Activated CD8-positive, alpha-beta memory T cell treated with anti-CD3 and anti-CD28 coated beads, Interleukin-2, amount 10 ng/mL, durations not matched to agents 7 days and 5 days (primary cell): ENCODE measurements around the gene FEZ2. TPM values are rescaled to one million over a fixed set of nuclear protein-coding genes. Genes with fewer than 3 reads are reported as not detected.

ENCODE experiments used
- ATAC-seq: fragments of 150-1000 bp; cut with Tn5 transposase; one replicate; pipeline ENCODE4 v1.10.0; 2021; ENCODE audit warnings: moderate library complexity
- CTCF ChIA-PET: fragments of 350-600 bp; sonication (Branson Sonifier 250); formaldehyde crosslinking; loops from one replicate; lab custom pipeline; 2021; ENCODE audit warnings: antibody characterized with exemption; lab: Charles Lee
- DNase-seq: peaks from one replicate; pipeline ENCODE4 v3.0.0-alpha.2; 2020
- H3K27ac Mint-ChIP-seq: one replicate; pipeline ENCODE4 v1.8.0; 2021; ENCODE audit warnings: mild to moderate bottlenecking, mixed read lengths
- H3K27me3 Mint-ChIP-seq: one replicate; pipeline ENCODE4 v1.8.0; 2021; ENCODE audit warnings: mixed read lengths
- H3K36me3 Mint-ChIP-seq: one replicate; pipeline ENCODE4 v1.8.0; 2021; ENCODE audit warnings: mild to moderate bottlenecking, mixed read lengths
- H3K4me1 Mint-ChIP-seq: one replicate; pipeline ENCODE4 v1.8.0; 2021; ENCODE audit warnings: mixed read lengths
- H3K4me3 Mint-ChIP-seq: one replicate; pipeline ENCODE4 v1.8.0; 2021; ENCODE audit warnings: mild to moderate bottlenecking, moderate library complexity, mixed read lengths
- H3K9me3 Mint-ChIP-seq: one replicate; pipeline ENCODE4 v1.8.0; 2022; ENCODE audit warnings: low read depth, mixed read lengths
- total RNA-seq, 2 experiments: library from RNA; stranded (reverse); gene quantifications; one replicate each; pipeline ENCODE4 v1.2.3, GENCODE V29; 2021

The FEZ2 gene
- total RNA-seq, 2 experiments from 2014 or later = 9.9 to 13.3 TPM

DNA sequence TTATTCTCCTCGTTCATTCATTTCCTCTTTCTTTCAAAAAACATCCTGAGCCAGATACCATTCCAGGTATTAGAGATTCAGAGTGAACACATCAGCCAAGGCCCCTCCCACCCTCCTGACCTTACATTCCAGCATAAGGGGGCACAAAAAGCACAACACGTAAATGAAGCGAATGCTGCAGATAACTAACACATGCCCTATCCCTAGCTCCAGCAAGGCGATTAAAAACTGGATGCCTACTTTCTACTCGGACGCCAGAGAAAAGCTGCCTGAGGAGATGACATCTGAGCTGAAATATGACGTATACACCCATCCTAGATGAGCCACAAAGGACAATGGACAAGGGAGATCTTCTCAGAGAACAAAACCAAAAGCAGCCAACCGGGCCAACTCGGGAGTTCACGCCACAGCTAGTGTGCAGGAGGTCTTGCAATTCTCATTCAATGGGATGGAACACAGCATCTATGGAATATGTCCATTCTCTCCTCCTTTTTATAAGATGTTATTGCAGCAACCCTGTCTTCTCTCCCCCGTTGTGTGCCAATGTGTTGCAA is 33.5 kb downstream of the FEZ2 start:
- no peaks in the 10 kb centered on the region for H3K9me3 Mint-ChIP-seq
- DNase-seq (no peak), ATAC-seq (no peak)
- no peaks in the 10 kb centered on the region for H3K27me3 Mint-ChIP-seq
- H3K27ac Mint-ChIP-seq = no peak overlapping the region
- CTCF ChIA-PET = no interaction called here
- H3K4me1 Mint-ChIP-seq = peaks cover 9% of the 10 kb centered on the region
- peaks cover 7% of the 10 kb centered on the region for H3K36me3 Mint-ChIP-seq
- no peak overlapping the region for H3K4me3 Mint-ChIP-seq

DNA sequence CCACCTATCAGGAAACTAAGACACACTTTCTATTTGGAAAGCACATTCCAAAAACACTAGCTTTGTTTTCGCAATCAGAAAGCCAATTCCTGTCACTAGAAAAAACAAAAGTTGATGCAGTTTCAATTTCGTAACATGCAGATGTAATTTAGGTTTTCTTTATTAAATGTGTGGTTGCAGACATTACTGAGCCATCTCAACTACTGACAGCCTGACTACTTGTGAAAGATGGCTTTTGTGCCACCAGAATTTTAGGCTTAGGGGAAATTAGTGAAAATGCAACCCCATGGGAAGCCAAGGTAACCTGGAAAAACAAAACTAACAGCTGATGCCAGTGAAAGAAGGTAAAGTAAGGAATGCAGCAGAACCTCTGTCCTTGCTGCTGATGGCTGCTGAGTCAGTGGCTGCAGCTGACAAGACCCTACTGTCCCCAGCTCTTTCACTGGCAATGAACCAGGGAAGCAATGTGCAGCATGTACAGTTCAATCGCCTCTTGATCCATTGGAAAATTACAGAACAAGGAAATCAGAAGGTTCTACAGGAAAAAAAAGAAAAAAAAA is 34.9 kb downstream of the FEZ2 start:
- CTCF ChIA-PET = interaction anchor here (0.7 kb wide), 1 partner anchor 9 kb away, joined by 4 read pairs; no protein-coding TSS in a partner anchor
- ATAC-seq (no peak), DNase-seq (no peak)
- H3K27me3 Mint-ChIP-seq = no peaks in the 10 kb centered on the region
- peaks cover 7% of the 10 kb centered on the region for H3K36me3 Mint-ChIP-seq
- no peak overlapping the region for H3K27ac Mint-ChIP-seq
- no peaks in the 10 kb centered on the region for H3K9me3 Mint-ChIP-seq
- no peak overlapping the region for H3K4me3 Mint-ChIP-seq
- H3K4me1 Mint-ChIP-seq = peaks cover 9% of the 10 kb centered on the region

DNA sequence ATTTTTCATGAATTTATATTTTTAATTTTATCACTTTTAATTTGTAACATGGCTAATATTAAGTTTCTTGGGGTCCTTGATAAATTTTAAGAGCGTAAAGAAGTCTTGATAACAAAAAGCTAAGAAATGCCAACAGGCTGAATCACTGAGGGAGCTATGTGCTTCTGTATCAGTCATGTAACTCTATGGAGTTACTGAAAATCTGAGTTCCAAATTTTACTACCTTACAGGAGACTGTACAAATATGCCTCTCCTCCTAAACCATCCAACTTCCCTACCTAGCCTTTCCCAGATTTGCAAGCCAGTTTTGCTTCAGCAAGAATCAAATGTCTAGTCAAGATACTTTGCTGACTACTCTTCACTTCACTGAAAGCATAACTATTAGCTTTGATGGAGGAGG is 35.7 kb downstream of the FEZ2 start:
- DNase-seq (no peak), ATAC-seq (no peak)
- Mint-ChIP-seq H3K4me1 (peaks cover 9% of the 10 kb centered on the region), H3K4me3 (no peak overlapping the region), H3K9me3 (no peaks in the 10 kb centered on the region), H3K27me3 (no peaks in the 10 kb centered on the region), H3K27ac (no peak overlapping the region), H3K36me3 (peaks cover 7% of the 10 kb centered on the region)
- CTCF ChIA-PET = interaction anchor here (0.7 kb wide), 1 partner anchor 10 kb away, joined by 4 read pairs; no protein-coding TSS in a partner anchor

DNA sequence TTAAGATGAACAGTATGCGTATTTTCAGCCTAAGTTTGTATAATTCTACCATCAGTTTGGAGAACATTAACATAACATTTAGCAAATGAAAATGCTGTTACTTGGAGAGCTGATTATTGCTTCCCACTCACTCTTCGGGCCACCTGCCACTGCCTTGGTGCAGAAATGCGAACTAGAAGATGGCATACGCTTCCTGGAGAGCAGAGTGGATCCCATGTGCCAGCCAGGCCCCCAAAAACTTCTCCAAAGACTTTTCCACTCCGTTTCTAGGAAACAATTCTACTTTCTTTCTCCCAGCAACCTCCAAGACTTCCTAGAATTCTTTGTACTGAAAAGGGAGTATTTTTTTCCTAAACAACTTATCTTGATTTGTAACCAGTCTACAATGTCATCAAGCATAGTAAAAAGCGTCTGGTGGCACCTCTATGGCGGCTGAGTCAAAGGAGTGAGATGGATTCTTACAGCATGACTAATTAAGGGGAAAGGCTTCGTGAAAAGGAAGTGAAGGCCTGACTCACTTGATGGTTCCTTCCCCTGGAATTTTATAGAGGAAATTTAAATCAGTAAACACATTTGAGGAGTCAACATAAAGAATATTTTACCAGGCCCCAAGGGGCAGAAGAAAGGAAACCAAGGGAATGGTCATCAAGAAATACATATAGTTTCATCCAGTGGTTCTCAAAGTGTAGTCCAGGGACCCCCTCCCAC is 36.6 kb downstream of the FEZ2 start:
- DNase-seq (no peak), ATAC-seq (no peak)
- Mint-ChIP-seq H3K9me3 (no peaks in the 10 kb centered on the region), H3K4me3 (no peak overlapping the region), H3K4me1 (peaks cover 9% of the 10 kb centered on the region), H3K27ac (no peak overlapping the region), H3K27me3 (no peaks in the 10 kb centered on the region), H3K36me3 (peaks cover 7% of the 10 kb centered on the region)
- CTCF ChIA-PET = no interaction called here

DNA sequence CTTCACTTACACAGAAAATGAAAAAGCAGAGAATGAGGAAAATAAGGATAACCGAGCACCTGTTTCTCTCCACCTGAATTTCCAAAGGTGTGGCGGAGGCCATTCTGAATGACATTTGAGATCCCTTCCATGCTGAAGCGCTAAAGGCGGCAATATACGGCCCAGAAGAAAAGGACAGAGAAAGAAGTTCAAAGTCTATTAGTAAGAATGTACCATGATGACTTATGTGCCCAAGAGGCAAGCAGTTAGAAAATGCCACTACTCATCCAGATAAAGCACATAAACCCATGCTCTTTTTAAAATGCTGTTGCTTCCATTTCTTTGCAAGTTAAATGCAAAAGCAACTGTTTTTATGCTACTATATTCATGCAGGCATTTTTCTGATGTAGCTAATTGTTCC is 37.2 kb downstream of the FEZ2 start:
- Mint-ChIP-seq H3K4me1 (peaks cover 9% of the 10 kb centered on the region), H3K27ac (no peak overlapping the region), H3K9me3 (no peaks in the 10 kb centered on the region), H3K4me3 (no peak overlapping the region), H3K36me3 (peaks cover 7% of the 10 kb centered on the region), H3K27me3 (no peaks in the 10 kb centered on the region)
- ATAC-seq = no peak
- DNase-seq = no peak
- CTCF ChIA-PET = no interaction called here

DNA sequence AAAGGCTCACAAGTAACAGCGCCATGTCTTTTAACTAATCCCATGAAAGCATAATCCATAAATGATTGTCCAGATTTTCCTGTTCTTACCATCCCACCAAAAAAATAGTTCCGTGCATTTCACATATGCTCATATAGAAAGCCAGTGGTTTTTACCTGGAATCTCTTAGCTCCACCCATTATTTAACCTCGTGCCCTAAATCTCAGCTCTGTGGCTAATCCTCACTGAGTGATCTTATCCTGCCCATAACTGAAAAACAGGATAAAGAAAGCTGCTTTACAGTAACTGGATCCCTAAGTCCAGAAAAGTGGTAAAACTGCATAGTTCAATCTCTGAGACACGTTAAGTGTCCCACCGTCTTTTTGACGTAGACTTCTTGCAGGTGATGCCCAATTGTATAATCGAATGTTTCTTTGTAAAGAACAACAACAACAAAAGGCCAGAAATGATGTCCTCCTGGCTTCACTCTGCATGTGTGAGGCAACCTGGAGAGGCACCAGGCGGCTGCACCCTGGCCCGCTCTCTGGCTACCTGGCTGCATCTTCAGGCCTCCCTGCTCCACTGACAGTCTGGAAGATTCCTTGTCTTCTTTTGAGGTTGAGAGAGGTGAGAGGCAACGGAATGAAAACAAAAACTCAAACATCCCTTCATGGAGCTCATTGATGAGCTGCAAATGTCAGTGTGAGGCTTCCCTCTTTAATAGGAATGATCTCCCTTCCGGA is 38.6 kb downstream of the FEZ2 start:
- DNase-seq = no peak
- Mint-ChIP-seq H3K9me3 (no peaks in the 10 kb centered on the region), H3K4me3 (no peak overlapping the region), H3K27ac (no peak overlapping the region), H3K36me3 (peaks cover 11% of the 10 kb centered on the region), H3K4me1 (peaks cover 9% of the 10 kb centered on the region), H3K27me3 (no peaks in the 10 kb centered on the region)
- ATAC-seq = no peak
- CTCF ChIA-PET = no interaction called here

DNA sequence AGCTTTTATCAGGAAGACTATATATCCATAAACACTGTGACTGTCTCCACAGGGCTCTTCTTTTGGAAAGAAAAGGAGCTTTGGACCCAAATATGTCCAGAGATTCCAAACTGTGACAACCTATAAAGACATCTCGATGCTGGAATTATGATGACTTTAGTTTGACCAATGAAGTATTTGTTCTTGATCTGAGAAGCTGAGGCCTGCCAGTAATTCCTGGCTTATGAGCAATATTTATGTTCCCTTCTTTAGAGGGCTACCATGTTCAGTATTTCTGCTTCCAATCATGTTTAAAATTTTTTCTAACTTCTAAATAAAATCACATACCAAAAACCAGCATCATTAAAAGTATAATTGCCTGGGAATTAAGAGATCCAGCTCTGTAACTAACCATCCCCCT is 41.1 kb downstream of the FEZ2 start:
- H3K4me3 Mint-ChIP-seq = no peak overlapping the region
- CTCF ChIA-PET = no interaction called here
- DNase-seq = no peak
- no peak overlapping the region for H3K27ac Mint-ChIP-seq
- H3K4me1 Mint-ChIP-seq = no peaks in the 10 kb centered on the region
- H3K9me3 Mint-ChIP-seq = no peaks in the 10 kb centered on the region
- no peaks in the 10 kb centered on the region for H3K27me3 Mint-ChIP-seq
- ATAC-seq = no peak
- H3K36me3 Mint-ChIP-seq = peaks cover 8% of the 10 kb centered on the region

DNA sequence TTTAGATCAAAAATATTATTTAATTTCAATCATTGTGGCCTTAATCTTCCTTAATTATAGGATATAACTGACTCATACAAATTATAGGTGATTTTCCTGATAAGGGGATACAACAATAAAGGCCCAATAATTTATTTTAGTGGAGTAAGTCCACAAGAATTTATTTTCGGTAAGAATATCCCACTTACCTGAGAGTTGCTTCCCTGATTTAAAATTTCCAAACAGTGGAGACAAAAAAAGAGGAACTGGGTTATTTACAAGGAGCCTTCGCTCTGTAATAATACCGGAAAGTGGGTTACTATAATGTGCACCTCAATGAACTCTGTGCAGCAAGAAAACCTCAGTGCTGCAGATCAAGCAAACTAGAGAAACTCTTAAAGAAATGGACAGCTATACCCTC is 42.2 kb downstream of the FEZ2 start:
- no peaks in the 10 kb centered on the region for H3K9me3 Mint-ChIP-seq
- H3K27me3 Mint-ChIP-seq = no peaks in the 10 kb centered on the region
- no peak overlapping the region for H3K27ac Mint-ChIP-seq
- CTCF ChIA-PET = no interaction called here
- DNase-seq (no peak), ATAC-seq (no peak)
- no peaks in the 10 kb centered on the region for H3K4me1 Mint-ChIP-seq
- peaks cover 10% of the 10 kb centered on the region for H3K36me3 Mint-ChIP-seq
- no peak overlapping the region for H3K4me3 Mint-ChIP-seq

DNA sequence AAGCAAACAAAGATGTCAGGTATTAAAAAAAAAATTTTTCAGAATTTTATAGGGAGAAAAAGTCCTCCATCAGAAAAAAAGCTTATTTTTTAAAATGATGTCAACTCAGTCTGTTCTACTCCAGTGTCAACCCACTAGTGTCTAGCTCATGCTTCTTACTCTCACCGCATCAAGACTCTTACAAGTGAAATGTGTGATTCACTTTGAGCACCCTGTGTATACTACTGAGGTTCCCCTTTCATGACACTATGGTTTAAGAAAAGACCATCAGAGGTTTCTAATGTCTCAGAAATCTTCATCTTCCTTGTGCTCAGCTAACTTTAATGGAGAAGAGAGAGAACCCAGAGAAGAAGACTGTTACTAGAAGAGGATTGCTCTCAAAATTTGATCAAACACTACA is 43.4 kb downstream of the FEZ2 start:
- Mint-ChIP-seq H3K4me1 (peaks cover 2% of the 10 kb centered on the region), H3K9me3 (no peaks in the 10 kb centered on the region), H3K27ac (no peak overlapping the region)

DNA sequence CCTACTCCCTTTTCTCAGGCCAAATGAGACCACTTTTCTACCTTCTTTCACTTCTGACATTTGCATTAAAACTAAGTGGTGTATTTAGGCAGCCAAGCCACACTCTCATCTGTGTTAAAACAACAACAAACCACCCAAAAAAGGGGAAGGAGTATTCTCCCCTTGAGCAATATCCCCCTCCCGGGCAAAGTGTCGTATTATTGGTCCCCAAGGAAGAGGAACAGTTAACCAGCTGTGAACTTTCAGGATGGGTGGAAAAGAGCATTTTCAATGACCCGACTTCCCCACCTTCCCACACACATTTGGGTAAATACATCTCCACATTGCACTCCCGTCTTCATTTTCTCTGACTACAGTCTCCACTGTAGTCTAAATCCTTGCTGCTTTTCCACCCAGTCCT is 44.3 kb downstream of the FEZ2 start:
- ATAC-seq (no peak), DNase-seq (no peak)
- CTCF ChIA-PET = interaction anchor here (1.2 kb wide), 1 partner anchor 16 kb away, joined by 3 read pairs; no protein-coding TSS in a partner anchor
- Mint-ChIP-seq H3K27ac (no peak overlapping the region), H3K36me3 (peaks cover 17% of the 10 kb centered on the region), H3K27me3 (no peaks in the 10 kb centered on the region), H3K9me3 (no peaks in the 10 kb centered on the region), H3K4me1 (peaks cover 4% of the 10 kb centered on the region), H3K4me3 (no peak overlapping the region)

More for the DNA sequence above, 43.4 kb downstream of the FEZ2 start:
- Mint-ChIP-seq H3K27me3 (no peaks in the 10 kb centered on the region), H3K4me3 (no peak overlapping the region), H3K36me3 (peaks cover 12% of the 10 kb centered on the region)
- DNase-seq (no peak), ATAC-seq (no peak)
- CTCF ChIA-PET = interaction anchor here (1.2 kb wide), 1 partner anchor 15 kb away, joined by 3 read pairs; no protein-coding TSS in a partner anchor

DNA sequence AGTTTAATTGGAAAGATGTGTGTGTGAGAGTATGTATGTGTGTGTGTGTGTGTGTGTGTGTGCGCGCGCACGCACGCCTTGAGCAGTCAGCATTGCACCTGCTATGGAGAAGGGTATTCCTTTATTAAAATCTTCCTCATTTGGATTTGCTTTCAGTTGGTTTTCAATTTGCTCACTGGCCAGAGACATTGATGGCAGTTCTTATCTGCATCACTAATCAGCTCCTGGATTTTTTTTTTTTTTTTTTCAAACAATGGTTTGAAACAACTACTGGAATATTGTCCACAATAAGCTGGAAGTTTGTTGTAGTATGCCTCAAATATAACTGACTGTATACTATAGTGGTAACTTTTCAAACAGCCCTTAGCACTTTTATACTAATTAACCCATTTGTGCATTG is 48.0 kb downstream of the FEZ2 start:
- H3K9me3 Mint-ChIP-seq = no peaks in the 10 kb centered on the region
- CTCF ChIA-PET = no interaction called here
- H3K27me3 Mint-ChIP-seq = no peaks in the 10 kb centered on the region

DNA sequence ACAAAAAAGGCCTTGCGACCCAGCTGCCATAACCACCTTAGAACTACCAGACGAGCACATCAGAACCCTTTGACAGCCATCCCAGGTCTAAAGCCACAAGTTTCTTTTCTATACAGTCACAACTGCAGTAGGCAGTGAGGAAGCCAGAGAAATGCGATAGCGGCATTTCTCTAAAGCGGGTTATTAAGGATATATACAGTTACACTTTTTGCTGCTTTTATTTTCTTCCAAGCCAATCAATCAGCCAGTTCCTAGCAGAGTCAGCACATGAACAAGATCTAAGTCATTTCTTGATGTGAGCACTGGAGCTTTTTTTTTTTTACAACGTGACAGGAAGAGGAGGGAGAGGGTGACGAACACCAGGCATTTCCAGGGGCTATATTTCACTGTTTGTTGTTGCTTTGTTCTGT is 48.8 kb downstream of the FEZ2 start:
- no peaks in the 10 kb centered on the region for H3K9me3 Mint-ChIP-seq
- DNase-seq (no peak), ATAC-seq (no peak)
- H3K27me3 Mint-ChIP-seq = no peaks in the 10 kb centered on the region
- H3K4me1 Mint-ChIP-seq = peaks cover 4% of the 10 kb centered on the region
- H3K4me3 Mint-ChIP-seq = no peak overlapping the region
- H3K36me3 Mint-ChIP-seq = peaks cover 20% of the 10 kb centered on the region
- H3K27ac Mint-ChIP-seq = peak overlapping the region; percentile 54
- CTCF ChIA-PET = interaction anchor here (0.7 kb wide), 1 partner anchor 22 kb away, joined by 3 read pairs; no protein-coding TSS in a partner anchor

More for the DNA sequence above, 48.0 kb downstream of the FEZ2 start:
- Mint-ChIP-seq H3K4me1 (peaks cover 4% of the 10 kb centered on the region), H3K36me3 (peaks cover 23% of the 10 kb centered on the region), H3K27ac (no peak overlapping the region), H3K4me3 (no peak overlapping the region)
- DNase-seq = no peak
- ATAC-seq = no peak

DNA sequence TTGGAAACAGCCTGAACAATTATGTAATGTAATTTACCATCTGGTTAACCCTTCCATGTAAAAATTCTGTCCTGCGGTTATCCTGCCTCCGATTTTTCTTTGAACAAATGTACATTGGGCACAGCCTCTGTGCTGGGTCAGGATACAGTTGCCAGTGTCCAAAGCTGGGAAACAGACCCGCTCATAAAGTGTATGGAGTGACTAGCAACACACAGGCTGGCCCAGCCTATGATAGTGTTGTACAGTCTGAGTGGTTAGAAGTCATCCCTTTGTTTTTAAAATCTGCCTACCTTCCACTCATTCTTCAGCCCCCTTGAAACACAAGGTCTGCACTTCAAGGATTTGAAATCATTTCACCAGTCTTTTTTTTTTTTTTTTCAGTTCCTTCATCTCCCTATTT is 50.1 kb downstream of the FEZ2 start:
- DNase-seq (no peak), ATAC-seq (no peak)
- H3K9me3 Mint-ChIP-seq = no peaks in the 10 kb centered on the region
- H3K27ac Mint-ChIP-seq = no peak overlapping the region
- CTCF ChIA-PET = no interaction called here
- no peaks in the 10 kb centered on the region for H3K27me3 Mint-ChIP-seq
- H3K4me1 Mint-ChIP-seq = peaks cover 4% of the 10 kb centered on the region
- no peak overlapping the region for H3K4me3 Mint-ChIP-seq
- peaks cover 19% of the 10 kb centered on the region for H3K36me3 Mint-ChIP-seq
